Stimulated activated CD8-positive, alpha-beta memory T cell treated with anti-CD3 and anti-CD28 coated beads, Interleukin-4, amount 100 ng/mL, for 1 hour (primary cell): Measurements from ENCODE around the gene SND1.
"Not testable (repeated sequence)": the region's sequence is repeated elsewhere in the genome, so short reads cannot be mapped to it uniquely, and the experiment has no call there.

Experiments used
- DNase-seq, 2 donors: peaks; one replicate each; pipeline ENCODE4 v3.0.0-alpha.2; 2020; ENCODE audit warnings: low read depth in 2 of 2, low spot score in 1 of 2

The SND1 gene

GRCh38 chr7:127953423-127954356, 301.7 kb downstream of the SND1 start:
- no peak for DNase-seq

- DNase-seq, result no peak
Observed at GRCh38 chr7:127954357-127954748, 302.4 kb downstream of the SND1 start.

- DNase-seq, result no peak
Observed at GRCh38 chr7:127955051-127955531, 303.1 kb downstream of the SND1 start.

GRCh38 chr7:127957886-127958285, 305.9 kb downstream of the SND1 start:
- no peak for DNase-seq

- no peak for DNase-seq
Observed at GRCh38 chr7:127959770-127960169, 307.8 kb downstream of the SND1 start.

- no peak for DNase-seq
Observed at GRCh38 chr7:127961786-127962453, 309.9 kb downstream of the SND1 start.

- DNase-seq, result no peak
Observed at GRCh38 chr7:127962589-127963361, 310.8 kb downstream of the SND1 start.

- not testable (repeated sequence) for DNase-seq
Observed at GRCh38 chr7:127963850-127964249, 311.9 kb downstream of the SND1 start.

- no peak for DNase-seq
Observed at GRCh38 chr7:127967281-127967680, 315.3 kb downstream of the SND1 start.

GRCh38 chr7:127968547-127968946, 316.6 kb downstream of the SND1 start:
- no peak for DNase-seq

GRCh38 chr7:127973832-127974231, 321.8 kb downstream of the SND1 start:
- DNase-seq, result no peak

GRCh38 chr7:127974446-127975035, 322.5 kb downstream of the SND1 start:
- DNase-seq, result no peak

GRCh38 chr7:127976056-127976737, 324.2 kb downstream of the SND1 start:
- DNase-seq, result no peak

- DNase-seq, result no peak
Observed at GRCh38 chr7:127976738-127977120, 324.7 kb downstream of the SND1 start.

- DNase-seq, result no peak
Observed at GRCh38 chr7:127978421-127978820, 326.4 kb downstream of the SND1 start.

- DNase-seq, result no peak
Observed at GRCh38 chr7:127979113-127979727, 327.2 kb downstream of the SND1 start.

- DNase-seq, result no peak
Observed at GRCh38 chr7:127979728-127980126, 327.7 kb downstream of the SND1 start.

- no peak for DNase-seq
Observed at GRCh38 chr7:127980901-127981300, 328.9 kb downstream of the SND1 start.

GRCh38 chr7:127981965-127982364, 330.0 kb downstream of the SND1 start:
- no peak for DNase-seq

GRCh38 chr7:127983804-127984332, 331.9 kb downstream of the SND1 start:
- DNase-seq, result no peak
